HG02642 (cell line): ENCODE results near the gene KLHL42.
"Not testable (repeated sequence)": the region's sequence is repeated elsewhere in the genome, so short reads cannot be mapped to it uniquely, and the experiment has no call there.

Source experiments
- ATAC-seq: cut with Tn5 transposase; IDR thresholded peaks from one replicate; pipeline ENCODE4 v1.9.1; 2021; ENCODE audit warnings: mild to moderate bottlenecking; ENCODE audit not compliant: unreplicated experiment, poor library complexity

The KLHL42 gene

DNA sequence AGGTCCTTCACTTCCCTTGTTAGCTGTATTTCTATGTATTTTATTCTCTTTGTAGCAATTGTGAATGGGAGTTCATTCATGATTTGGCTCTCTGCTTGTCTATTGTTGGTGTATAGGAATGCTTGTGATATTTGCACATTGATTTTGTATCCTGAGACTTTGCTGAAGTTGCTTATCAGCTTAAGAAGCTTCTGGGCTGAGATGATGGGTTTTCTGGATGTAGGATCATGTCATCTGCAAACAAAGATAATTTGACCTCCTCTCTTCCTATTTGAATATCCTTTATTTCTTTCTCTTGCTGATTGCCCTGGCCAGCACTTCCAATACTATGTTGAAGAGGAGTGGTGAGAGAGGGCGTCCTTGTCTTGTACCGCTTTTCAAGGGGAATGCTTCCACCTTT lies 67.3 kb downstream of the KLHL42 start:
- ATAC-seq = not testable (repeated sequence)

DNA sequence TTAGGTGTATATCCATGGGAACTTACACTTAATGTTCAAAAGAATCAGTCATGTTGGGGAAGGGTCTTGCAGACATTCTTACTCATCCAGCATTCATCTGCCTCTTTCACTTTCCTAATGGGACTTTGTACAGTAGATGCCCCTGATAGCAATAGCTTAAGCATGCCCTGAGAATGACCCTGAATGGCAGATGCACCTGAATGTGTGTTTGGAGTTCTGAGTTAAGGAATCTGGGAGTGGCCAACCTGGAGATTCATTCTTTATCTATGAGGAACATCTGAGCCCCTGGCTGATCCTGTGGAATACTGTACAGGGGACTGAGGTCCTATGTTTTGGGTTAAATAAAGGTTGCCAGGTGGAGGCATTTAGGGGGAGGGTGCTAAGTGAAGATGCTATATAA lies 71.3 kb downstream of the KLHL42 start:
- ATAC-seq = no peak

DNA sequence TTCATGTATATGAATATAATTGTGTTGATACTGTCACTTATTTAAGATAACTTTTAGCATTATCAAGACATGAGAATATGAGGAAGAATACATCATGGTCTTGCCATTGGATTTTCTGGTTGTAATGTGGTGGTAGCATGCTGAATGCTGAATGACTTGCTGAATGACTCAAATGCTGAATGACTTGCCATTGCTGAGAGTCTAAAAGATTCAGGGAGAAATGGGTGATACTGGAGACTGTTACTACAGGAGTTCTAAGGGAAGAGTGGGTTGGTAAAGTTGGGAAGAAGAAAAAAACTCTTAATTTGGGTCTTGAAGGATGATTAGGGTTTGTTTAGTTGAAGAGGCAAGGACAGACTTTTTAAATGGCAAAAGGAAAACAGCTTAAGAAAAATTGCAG lies 72.1 kb downstream of the KLHL42 start:
- ATAC-seq = no peak
